ENCODE data around the gene LUZP1.

Gene LUZP1

GRCh38 chr1:23168079-23168444, 594 bp downstream of the LUZP1 start:
- no peaks in the 10 kb centered on the region for H3K27me3 ChIP-seq (replicated peaks; ENCODE audit: control insufficient read depth, insufficient read depth, low read length)
- no peaks in the 10 kb centered on the region for H3K36me3 ChIP-seq (ENCODE audit: control insufficient read depth, insufficient read depth, low read length)
- H3K4me3 ChIP-seq (replicated peaks; ENCODE audit: low read depth, low read length), result peak overlapping the region; percentile 76
- DNase-seq (ENCODE audit: extremely low read depth, insufficient read length), result no peak
- no peak for TF ChIP-seq CTCF (IDR thresholded peaks at IDR 0.05; ENCODE audit: insufficient read depth, low read length, poor library complexity, severe bottlenecking)

GRCh38 chr1:23167353-23168078, 1.1 kb downstream of the LUZP1 start:
- DNase-seq (ENCODE audit: extremely low read depth, insufficient read length), result peak; percentile 43
- no peak for TF ChIP-seq CTCF (IDR thresholded peaks at IDR 0.05; ENCODE audit: insufficient read depth, low read length, poor library complexity, severe bottlenecking)
- H3K27me3 ChIP-seq (replicated peaks; ENCODE audit: control insufficient read depth, insufficient read depth, low read length), result no peaks in the 10 kb centered on the region
- peak overlapping the region; percentile 76 for H3K4me3 ChIP-seq (replicated peaks; ENCODE audit: low read depth, low read length)
- no peaks in the 10 kb centered on the region for H3K36me3 ChIP-seq (ENCODE audit: control insufficient read depth, insufficient read depth, low read length)

- no peaks in the 10 kb centered on the region for H3K36me3 ChIP-seq (ENCODE audit: control insufficient read depth, insufficient read depth, low read length)
- no peak for DNase-seq (ENCODE audit: extremely low read depth, insufficient read length)
- no peaks in the 10 kb centered on the region for H3K27me3 ChIP-seq (replicated peaks; ENCODE audit: control insufficient read depth, insufficient read depth, low read length)
- no peak for TF ChIP-seq CTCF (IDR thresholded peaks at IDR 0.05; ENCODE audit: insufficient read depth, low read length, poor library complexity, severe bottlenecking)
- peak overlapping the region; percentile 76 for H3K4me3 ChIP-seq (replicated peaks; ENCODE audit: low read depth, low read length)
Observed at GRCh38 chr1:23166854-23167253, 1.8 kb downstream of the LUZP1 start.

- no peak for TF ChIP-seq CTCF (IDR thresholded peaks at IDR 0.05; ENCODE audit: insufficient read depth, low read length, poor library complexity, severe bottlenecking)
- H3K4me3 ChIP-seq (replicated peaks; ENCODE audit: low read depth, low read length), result no peak overlapping the region
- no peaks in the 10 kb centered on the region for H3K36me3 ChIP-seq (ENCODE audit: control insufficient read depth, insufficient read depth, low read length)
- no peak for DNase-seq (ENCODE audit: extremely low read depth, insufficient read length)
- H3K27me3 ChIP-seq (replicated peaks; ENCODE audit: control insufficient read depth, insufficient read depth, low read length), result no peaks in the 10 kb centered on the region
Observed at GRCh38 chr1:23163395-23163794, 5.3 kb downstream of the LUZP1 start.

- DNase-seq (ENCODE audit: extremely low read depth, insufficient read length), result no peak
- H3K4me3 ChIP-seq (replicated peaks; ENCODE audit: low read depth, low read length), result no peak overlapping the region
- no peaks in the 10 kb centered on the region for H3K27me3 ChIP-seq (replicated peaks; ENCODE audit: control insufficient read depth, insufficient read depth, low read length)
- TF ChIP-seq CTCF (IDR thresholded peaks at IDR 0.05; ENCODE audit: insufficient read depth, low read length, poor library complexity, severe bottlenecking), result no peak
- H3K36me3 ChIP-seq (ENCODE audit: control insufficient read depth, insufficient read depth, low read length), result no peaks in the 10 kb centered on the region
Observed at GRCh38 chr1:23159963-23160877, 8.4 kb downstream of the LUZP1 start.
